HG03066 (cell line): ENCODE data around the gene NGEF.

Source experiments
- ATAC-seq: cut with Tn5 transposase; IDR thresholded peaks from one replicate; pipeline ENCODE4 v1.9.1; 2021; ENCODE audit warnings: low read depth; ENCODE audit not compliant: unreplicated experiment

Gene NGEF

GRCh38 chr2:232876161-232876977 is 136.7 kb downstream of the NGEF start:
- no peak for ATAC-seq

- no peak for ATAC-seq
Observed at GRCh38 chr2:232875256-232876121, 137.6 kb downstream of the NGEF start.

GRCh38 chr2:232874677-232875223 is 138.3 kb downstream of the NGEF start:
- no peak for ATAC-seq

- ATAC-seq: no peak
Observed at GRCh38 chr2:232873909-232874641, 139.0 kb downstream of the NGEF start.

- ATAC-seq: no peak
Observed at GRCh38 chr2:232873292-232873908, 139.7 kb downstream of the NGEF start.

- no peak for ATAC-seq
Observed at GRCh38 chr2:232872826-232873225, 140.2 kb downstream of the NGEF start.

GRCh38 chr2:232871835-232872736 is 141.0 kb downstream of the NGEF start:
- no peak for ATAC-seq

GRCh38 chr2:232871418-232871834 is 141.6 kb downstream of the NGEF start:
- no peak for ATAC-seq

- ATAC-seq: no peak
Observed at GRCh38 chr2:232870766-232871371, 142.2 kb downstream of the NGEF start.

GRCh38 chr2:232870018-232870765 is 142.9 kb downstream of the NGEF start, which contains the start of gene SNORC:
SNORC (plus strand) TSS chr2:232870264; CDS start chr2:232870342, 78 bp downstream.
- ATAC-seq: no peak

GRCh38 chr2:232869138-232870017 is 143.7 kb downstream of the NGEF start:
- no peak for ATAC-seq

- ATAC-seq: no peak
Observed at GRCh38 chr2:232866104-232866503, 147.0 kb downstream of the NGEF start.

GRCh38 chr2:232865165-232865564 is 147.9 kb downstream of the NGEF start:
- ATAC-seq: no peak

GRCh38 chr2:232863996-232864395 is 149.1 kb downstream of the NGEF start:
- ATAC-seq: no peak

GRCh38 chr2:232861353-232861752 is 151.7 kb downstream of the NGEF start:
- no peak for ATAC-seq

- ATAC-seq: no peak
Observed at GRCh38 chr2:232860593-232861241, 152.3 kb downstream of the NGEF start.
